HG03064 (cell line): ENCODE measurements around the gene MTHFSD.

ENCODE experiments used
- ATAC-seq: cut with Tn5 transposase; IDR thresholded peaks from one replicate; pipeline ENCODE4 v1.9.1; 2021; ENCODE audit warnings: low read depth; ENCODE audit not compliant: unreplicated experiment

The MTHFSD gene

DNA sequence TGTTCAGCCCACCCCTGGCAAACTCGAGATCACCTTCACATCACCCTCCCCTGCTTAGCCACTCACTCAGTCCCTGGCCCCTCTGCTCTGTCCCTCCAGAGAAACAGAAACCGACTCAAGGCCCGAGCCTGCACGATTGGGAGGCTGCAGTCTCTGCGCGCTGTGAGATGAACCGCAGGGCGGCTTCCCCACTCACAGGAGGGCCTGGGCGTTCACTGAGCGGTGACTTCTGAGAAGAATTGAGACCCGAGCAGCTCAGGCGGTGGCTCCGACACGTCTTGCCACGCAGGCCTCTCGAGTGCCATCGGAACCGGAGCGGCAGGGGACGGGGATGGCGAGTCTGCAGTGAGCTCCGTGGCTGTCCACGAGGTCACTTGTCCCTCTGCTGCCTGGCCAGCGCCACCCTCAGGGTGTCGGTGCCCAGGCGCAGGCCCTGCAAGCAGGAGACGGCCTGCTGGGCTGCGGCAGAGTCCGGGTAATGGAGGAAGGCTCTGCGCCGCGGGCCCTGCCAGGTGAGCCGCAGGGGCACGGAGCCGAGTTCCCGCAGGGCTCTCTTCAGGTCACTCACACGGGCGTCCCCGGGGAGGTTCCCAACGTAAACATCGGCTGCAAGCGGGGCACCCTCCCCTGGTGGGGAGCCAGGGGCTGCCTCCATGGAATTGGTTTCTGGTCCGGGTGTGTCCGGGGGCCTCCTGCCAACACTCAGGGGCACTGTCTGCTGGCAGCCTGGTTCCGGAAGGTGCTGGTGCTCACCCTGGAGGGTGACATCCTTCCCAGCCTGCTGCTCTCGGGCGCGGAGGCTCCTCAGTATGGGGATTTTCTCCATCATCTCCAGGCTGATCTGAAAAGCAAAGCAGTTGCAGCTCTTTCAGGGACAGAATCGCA, 23.2 kb downstream of the MTHFSD start:
- ATAC-seq: no peak

DNA sequence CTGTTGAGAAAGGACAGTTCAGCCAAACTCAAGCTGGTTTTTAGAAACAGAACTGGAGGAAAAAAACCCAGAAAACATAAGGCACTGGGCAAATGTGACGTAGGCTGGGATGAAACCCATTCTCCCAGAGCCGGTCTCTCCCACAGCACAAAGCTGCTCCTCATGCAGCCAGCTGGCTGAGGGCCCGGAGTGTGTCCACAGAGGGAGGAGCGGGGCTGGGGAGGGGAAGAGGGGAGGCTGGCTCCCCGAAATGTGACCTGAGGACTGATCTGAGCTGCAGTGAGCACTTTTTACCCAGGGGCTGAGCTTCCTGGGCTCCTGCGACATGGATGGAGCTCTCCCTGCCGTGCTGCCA, 23.9 kb downstream of the MTHFSD start:
- ATAC-seq: no peak

DNA sequence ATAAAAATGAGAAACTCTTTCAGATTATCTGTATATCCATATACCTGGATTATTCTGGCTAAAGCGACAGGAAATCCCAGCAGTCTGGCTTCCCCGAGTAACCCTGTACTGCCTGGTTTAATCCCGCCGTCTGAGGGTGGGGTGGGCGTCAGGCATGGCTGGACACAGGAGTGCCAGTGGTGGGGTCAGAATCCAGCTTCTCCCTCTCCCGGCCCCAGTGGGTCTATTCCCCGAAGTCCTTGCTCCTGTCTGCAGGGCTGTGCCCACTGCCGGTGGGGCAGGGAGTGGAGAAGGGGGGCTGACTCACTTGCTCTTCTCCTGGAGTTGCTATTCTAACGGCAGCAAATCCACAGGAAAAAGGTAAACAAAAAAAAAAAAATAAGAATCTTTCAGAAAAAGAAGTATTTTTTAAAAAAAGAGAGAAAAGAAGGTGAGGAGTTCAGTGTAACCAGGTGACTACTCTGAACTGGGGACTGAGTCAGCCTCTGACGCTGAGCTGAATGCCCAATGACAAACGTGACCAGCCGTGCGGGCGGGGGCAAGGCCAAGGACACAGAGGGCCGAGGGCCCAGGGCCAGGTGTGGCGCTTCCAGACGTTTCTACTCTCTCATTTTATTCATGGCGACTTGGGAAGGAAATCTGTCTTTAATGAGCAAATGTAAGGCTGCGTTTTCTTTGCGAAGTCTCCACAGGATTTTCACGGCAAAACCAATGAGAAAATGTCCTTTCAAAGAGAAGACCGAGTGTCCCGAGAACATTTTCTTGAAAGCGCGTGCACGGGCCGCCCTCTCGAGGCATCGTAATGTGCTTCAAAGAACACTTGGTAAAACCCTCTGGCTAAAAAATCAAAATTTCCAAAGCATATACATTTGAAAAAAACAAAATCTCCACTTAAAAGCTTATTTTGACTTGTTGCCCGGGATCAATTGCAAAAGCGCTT, 24.5 kb downstream of the MTHFSD start:
- no peak for ATAC-seq

DNA sequence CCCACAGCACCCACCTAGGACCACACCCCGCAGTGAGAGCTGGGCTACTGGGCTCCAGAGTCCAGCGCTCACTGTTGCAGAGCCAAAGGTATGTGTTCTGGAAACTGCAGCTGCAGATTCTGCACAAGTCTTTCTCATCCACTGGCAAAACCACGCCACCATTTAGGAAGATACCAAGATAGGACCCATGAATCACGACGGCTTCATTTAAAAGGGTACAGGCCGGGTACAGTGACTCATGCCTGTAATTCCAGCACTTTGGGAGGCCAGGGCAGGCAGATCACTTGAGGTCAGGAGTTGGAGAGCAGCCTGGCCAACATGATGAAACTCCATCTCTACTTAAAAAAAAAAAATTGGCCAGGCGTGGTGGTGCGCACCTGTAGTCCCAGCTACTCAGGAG, 25.9 kb downstream of the MTHFSD start:
- no peak for ATAC-seq

DNA sequence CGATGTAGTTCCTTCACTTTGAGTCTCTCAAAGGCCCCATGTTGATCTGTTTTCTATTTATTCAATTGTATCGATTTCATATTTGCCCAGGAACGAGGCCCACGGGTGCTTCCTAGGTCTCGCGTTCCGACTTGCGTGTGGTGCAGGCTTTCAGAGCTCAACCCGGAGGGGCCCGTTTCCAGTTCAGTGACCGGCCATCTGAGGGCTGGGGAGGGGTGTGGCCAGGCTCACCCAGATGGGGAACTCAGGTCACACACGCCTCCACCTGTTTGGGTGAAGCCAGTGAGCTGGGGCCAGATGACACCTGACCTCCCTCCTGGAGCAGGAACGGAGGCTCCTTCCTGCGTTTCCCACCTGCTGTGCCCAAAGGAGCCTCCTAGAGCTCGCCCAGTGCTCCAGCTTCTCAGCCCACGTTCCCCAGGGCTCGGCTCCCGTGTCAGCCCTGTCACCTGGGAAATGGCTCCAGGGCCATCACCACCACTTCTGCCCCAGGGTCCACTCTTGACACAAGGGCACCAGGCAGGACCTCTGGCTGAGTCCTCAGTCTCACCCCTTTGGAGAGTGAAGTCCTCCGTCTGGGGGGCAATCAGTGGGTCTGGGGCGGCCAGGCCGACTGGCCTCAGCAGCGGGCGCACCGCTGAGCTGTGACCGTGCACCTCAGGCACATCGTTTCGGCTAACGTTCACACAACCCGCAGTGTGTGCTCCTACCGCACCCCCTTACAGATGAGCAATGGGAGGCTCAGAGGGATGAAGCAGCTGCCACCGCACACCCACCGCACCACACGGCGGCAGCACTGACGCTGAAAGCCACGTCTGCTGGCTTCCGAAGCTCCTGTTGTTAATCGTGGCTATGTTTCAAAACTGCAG, 26.7 kb downstream of the MTHFSD start:
- no peak for ATAC-seq

DNA sequence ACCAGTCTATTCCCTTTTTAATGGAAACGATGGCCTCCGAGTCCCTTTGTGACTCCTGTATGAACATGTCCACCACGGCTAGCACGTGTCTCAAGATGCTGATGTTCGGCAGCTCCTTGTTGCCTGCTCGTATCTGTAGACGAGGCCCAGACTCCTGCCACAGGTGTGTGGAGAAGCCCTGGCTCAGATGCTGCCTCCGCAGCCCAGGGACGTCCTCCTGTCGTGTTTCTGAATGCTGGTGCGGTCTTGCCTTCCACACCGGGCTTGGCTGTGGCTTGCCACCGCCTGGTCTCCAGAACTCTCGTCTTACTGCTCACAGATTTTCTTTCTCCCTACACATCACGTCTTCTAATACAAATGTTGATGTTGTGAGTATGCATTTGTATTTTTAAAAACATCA, 27.7 kb downstream of the MTHFSD start:
- no peak for ATAC-seq

DNA sequence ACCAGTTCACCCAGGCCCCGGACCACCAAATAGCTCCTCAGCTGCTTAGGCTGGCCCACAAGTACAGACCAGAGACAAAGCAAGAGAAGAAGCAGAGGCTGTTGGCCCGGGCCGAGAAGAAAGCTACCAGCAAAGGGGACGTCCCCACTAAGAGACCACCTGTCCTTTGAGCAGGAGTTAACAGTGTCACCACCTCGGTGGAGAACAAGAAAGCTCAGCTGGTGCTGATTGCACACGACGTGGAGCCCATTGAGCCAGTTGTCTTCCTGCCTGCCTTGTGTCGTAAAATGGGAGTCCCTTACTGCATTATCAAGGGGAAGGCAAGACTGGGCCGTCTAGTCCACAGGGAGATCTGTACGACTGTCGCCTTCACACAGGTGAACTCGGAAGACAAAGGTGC, 29.3 kb downstream of the MTHFSD start:
- no peak for ATAC-seq

DNA sequence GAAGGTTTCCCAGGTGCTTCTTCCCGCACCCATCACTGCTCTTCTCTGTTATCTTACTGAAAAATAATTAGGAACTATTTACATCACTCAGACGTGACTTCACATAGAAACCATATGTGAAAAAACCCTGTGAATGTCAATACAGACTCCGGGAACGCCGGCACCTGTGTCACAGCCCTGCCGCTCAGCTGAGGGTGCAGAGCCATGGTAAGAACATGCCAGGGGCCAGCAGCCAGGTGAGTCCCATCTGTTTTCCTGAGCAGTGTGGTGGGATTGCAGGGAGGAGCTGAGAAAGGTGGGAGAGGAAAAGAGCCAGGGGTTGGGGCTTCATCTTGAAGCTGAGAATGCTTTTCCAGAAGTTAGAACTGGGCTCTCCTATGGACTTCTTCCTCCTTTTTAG, 31.0 kb downstream of the MTHFSD start:
- no peak for ATAC-seq

DNA sequence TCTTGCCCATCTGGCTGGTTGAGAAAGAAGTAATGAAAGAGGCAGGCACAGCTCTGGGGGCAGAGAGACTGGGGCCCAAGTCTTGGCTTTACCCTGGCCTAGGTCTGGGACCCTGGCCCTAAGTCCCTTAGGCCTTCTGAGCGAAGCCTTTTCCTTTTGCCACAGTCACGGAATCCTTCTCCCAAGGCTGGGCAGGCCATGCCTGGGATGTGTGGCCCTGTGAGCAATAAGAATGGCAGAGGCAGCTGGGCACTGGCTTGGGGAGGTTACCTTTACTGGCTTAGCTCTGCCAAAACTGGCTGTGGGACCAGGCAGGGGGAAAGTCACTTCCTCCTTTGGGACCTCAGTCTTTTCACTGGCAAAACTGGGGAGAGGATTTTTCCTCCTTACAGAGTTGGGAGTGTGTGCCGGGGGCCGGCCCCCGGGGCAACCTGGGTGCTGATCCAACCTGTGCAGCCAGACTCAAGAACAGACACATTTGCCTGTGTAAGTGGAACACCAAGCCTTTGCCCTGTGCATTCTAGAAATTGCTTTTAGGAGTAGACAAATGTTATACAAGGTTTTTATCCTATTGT, 31.8 kb downstream of the MTHFSD start:
- no peak for ATAC-seq

DNA sequence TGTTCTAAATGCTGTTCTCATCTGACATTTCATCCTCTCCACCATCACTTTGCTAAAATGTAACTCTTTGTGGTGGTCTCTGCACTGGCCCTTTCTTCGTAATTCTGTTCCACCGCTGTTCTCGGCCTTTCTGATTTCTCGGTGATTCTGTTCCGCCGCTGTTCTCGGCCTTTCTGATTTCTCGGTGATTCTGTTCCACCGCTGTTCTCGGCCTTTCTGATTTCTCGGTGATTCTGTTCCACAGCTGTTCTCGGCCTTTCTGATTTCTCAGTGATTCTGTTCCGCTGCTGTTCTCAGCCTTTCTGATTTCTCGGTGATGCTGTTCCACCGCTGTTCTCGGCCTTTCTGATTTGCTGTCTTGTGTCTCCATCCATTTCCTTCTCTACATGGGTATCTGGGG, 32.4 kb downstream of the MTHFSD start:
- no peak for ATAC-seq

DNA sequence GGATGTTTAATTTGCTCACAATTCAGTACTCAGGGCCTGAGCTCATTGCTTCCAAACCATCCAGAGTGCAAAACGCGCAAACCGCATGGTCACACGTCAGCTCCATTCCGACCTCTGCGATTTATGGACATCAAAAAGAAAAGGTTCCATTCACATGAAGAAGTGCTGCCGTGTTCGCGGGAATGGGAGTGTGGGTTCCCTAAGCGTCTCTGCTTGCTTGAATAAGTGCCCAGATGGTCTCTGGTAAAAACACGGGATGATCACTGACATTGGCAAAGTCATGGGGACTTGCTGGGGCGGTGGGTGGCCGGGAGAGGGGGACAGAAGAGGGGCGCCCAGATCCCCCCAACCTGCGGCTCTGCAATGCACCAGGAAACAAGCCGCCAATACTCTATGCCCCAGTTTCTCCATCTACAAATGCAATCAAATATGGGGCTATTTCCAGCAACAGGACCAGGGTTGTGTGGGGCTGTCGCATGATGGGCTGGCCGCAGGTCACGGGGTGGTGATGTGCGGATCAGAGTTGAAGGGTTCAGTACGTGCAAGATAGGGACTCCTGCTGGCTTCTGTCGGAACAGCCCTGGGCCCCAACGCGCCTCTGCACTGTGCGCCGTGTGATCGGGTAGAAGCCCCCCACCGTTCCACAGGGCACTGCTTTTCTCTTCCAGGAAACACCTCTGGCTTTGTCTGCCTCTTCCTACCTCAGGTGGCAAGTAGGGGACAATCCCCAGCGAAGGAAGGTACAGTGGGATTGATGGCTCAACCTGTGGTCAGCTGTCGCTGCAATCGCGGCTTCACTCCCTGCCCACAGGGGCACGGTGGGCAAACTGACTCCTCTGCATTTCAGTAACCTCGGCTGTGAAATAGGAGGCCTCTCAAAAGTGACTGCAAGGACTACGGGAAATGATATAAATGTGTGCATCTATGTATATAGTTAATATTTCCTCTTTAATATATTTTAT, 33.5 kb downstream of the MTHFSD start:
- no peak for ATAC-seq

DNA sequence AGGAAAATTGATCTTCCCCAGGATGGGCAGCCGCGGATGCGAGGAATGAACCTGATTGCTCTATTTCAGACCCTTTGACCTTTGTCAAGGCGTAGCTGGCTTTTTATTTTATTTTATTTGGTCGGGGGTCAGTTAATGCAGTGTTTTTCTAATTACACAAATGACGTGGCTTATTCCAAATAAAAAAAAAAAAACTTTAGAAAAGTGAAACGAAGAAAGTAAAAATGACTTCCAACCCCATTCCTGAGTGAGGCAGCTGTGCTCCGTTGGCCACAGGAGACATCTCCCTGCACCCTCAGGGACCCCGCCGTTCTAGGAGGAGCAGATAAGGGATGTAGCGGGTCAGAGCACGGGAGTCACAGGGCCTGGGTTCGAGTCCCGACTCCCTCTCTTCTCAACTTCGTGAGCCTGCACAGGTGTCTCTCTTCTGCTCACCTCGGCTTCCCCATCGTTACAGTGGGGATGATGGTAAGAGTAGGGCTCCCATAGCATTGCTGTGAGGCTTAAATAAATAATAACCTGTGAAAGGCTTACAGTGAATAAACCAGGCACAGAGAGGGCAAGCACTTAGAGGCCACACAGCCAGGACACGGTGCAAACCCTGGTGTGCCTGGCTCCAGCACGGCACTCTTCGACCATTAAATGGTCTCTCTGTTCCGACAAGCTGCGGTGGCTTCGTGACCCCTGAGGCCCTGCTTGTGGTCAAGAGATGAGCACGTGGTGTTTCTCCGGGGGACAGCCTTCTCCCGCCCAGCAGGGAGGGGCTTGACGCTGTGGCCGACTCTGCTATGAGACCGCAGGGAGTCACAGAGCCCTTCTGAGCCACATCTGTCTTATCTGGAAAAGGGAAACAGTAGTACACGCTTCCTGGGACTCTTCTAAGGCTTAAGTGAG, 34.5 kb downstream of the MTHFSD start:
- no peak for ATAC-seq

DNA sequence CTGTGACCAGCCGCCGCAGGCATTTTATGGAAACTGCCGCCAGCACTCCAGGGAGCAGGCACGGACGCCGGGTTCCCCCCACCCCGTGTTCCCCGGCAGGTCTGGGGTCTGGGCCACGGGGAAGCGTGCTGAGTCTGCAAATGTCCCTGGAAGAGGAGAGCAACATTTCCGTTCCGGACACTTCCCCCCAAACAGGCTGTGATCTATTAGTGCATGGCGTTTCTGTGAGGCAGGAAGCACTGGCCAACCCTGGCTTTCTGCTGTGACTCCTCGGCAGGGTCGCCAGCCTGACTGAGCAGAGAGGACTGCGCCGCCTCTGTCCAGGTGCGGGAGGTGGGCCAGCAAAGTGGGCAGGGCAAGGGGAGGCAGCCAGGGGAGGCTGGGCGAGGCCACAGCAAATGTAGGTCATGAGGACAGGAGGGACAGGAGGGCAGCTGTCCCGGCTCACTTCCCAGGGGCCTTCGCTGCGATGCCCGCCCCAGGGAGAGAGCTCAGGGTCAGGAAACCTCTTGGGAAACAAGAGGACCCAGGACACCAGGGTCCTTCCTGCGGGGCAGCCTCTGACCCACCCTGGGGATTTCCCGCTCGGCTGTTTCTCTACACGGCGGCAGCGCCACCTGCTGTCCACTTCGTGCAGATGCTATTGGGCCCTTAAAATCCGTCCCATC, 35.3 kb downstream of the MTHFSD start:
- ATAC-seq: no peak

DNA sequence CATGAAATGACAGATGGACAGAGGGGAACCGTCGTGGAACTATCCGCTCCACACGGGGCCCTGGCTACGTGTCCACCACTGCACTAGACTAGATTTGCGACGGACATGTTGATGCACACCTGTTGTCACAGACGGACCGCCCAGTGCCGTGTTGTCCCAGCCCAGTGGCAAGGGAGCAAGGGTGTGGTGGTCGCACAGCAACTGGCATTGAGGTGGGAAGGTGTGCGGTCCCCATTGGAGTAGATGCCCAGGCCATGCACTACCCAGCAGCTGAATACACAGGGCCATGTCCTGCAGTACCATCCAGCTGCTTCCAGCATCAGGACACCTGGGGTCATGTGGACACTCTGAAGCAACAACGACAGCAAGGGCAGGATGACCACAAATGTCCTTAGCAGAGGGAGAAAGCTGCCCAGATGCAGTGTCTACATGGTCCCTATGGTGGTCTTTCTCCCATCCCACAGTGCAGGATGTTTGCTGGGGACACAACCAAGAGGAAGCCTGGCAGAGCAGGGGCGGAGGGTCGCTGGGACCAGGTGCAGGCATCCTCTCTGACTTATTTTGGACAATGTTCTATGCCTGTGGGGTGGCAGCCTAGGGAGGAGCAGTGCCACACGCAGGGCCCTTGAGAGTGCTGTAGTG, 35.9 kb downstream of the MTHFSD start:
- ATAC-seq: no peak

DNA sequence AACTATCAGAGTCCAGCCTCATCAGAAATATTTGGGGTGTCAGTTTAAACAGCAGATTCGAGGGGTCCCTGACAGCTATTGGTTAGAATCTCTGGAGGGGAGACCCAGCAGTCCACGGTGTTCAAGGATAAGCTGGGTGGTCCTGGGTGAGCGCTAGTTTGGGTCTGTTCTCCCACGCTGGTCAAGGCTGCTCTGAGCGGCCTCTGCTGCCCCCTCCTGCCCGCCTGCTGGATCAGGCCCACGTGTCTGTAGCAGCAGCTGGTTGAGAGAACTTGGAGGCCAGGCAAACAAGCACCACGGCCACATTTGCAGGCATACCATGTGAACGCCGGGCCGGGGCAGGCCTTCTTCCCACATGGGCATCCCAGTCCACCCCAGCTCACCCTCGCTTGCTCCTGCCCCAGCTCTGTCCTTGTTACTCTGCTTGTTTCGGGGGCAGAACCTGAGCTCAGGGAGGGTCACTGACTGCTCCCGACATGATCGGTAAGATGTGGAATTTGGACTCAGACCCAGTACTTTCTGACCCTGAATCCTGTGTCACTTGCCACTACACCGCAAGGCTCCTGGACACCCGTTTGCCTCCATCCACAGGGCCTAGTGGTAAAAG, 37.3 kb downstream of the MTHFSD start:
- no peak for ATAC-seq

DNA sequence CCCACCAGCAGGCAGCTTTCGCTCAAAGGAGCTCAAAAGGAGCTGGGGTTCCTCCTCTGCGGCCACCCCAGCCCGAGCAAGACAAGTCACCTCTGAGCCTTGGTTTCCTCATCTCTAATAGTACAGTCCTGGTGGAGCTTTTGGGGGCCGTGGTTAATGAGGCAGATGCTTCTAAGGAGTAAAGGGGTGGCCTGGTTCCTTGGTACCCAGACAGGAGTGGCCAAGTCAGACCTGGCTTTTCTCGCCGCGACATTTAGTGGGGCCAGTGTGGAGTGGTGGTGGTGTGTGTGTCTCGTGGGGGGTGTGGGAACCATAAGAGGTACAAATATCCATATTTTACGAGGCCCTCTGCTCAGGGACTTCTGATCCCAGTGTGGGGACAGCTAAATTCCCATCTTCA, 38.0 kb downstream of the MTHFSD start:
- ATAC-seq: no peak

DNA sequence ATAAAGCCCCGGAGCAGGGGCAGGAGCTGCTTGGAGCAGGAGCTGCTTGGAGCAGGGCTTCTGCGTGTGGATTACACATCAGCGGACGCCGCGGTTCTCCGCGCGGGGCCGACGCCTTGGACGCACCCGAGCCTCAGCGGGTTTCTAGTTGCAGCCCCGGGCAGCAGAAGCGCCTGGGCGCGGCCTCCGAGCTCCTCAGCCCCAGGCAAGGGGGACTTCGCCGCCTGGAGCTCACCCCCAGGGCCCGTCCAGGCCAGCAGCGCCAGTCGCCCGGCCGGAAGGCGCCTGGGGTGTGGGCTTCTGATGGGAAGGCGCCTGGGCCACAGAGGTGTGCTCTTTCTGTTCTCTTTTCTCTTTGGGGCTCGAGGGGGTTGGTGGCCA, 38.4 kb downstream of the MTHFSD start:
- ATAC-seq: no peak
